HG02981 (cell line): ENCODE results near the gene TMIGD2.
"Not testable (repeated sequence)": the region's sequence is repeated elsewhere in the genome, so short reads cannot be mapped to it uniquely, and the experiment has no call there.

ENCODE experiments used
- ATAC-seq: cut with Tn5 transposase; IDR thresholded peaks from one replicate; pipeline ENCODE4 v1.9.1; 2021; ENCODE audit warnings: mild to moderate bottlenecking, moderate library complexity; ENCODE audit not compliant: unreplicated experiment

TMIGD2 gene

DNA sequence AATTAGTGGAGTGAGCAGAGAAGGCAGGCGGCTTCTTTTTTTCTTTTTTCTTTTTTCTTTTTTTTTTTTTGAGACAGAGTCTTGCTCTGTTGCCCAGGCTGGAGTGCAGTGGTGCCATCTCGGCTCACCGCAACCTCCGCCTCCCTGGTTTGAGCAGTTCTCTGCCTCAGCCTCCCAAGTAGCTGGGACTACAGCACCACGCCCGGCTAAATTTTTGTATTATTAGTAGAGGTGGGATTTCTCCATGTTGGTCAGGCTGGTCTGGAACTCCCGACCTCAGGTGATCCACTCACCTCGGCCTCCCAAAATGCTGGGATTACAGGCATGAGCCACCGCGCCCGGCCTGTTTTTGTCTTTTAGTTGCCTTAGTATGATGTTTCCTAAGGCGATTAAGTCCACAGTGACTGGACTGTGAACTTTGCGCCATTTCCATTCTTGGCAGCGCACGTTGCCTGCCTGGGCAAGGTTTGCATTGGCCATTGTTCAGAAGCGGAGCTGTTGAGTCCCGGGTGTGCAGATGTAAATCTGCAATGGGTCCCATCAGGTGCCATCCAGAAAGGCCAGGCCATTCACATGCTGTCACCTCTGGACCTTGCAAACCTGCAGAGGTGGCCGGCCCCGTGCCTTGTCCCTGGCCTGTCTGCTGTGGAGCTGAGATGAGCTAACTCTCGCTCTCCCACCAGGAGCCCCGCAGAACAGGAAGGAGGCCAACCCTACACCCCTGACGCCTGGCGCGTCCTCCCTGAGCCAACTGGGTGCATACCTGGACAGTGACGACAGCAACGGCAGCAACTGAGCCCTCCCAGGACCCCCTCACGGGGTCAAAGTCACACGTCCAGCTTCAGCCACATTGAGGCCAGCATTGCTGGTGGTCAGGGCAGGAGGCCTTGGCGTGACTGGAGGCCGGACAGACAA is 34.0 kb downstream of the TMIGD2 start:
- ATAC-seq = no peak

GRCh38 chr19:4267101-4267900 is 34.9 kb downstream of the TMIGD2 start:
- no peak for ATAC-seq

- no peak for ATAC-seq
Observed at GRCh38 chr19:4266253-4267000, 35.8 kb downstream of the TMIGD2 start.

- no peak for ATAC-seq
Observed at GRCh38 chr19:4264812-4265211, 37.4 kb downstream of the TMIGD2 start.

- ATAC-seq = no peak
Observed at GRCh38 chr19:4260613-4261191, 41.5 kb downstream of the TMIGD2 start.

DNA sequence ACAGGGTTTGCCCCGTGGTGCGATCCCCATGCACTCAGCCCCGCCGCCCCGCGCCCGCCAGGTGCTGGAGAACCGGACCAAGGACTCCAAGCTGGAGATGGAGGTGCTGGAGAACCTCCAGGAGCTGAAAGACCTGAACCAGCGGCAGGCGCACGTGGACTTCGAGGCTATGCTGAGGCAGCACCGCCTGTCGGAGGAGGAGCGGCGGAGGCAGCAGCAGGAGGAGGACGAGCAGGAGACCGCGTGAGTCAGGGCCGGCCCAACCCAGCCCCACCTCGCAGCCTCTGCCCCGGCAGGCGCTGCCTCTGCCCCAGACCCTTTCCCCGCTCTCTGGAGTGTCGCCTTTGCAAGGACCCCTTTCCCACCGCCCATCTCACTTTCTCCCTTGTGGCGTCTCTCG is 44.0 kb downstream of the TMIGD2 start:
- no peak for ATAC-seq

DNA sequence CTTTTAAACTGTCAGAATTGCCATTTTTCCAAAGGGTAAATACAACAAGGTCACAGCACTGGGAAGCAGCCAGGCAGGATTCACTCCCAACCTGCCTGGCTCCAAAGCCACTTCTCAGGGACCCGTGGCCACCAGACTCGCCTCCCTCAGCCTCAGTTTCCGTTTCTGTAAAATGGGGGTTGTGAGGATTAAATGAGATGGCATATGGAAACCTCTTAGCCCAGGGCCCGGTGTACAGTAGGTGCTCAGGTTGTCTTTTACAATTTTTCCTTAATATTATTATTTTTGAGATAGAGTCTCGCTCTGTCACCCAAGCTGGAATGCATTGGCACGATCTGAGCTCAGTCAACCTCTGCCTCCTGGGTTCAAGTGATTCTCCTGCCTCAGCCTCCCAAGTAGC is 45.2 kb downstream of the TMIGD2 start:
- ATAC-seq = no peak

GRCh38 chr19:4256563-4256962 is 45.6 kb downstream of the TMIGD2 start:
- ATAC-seq = no peak

GRCh38 chr19:4246767-4247593 is 55.2 kb downstream of the TMIGD2 start, which contains the start of gene YJU2:
Gene YJU2, plus strand, starts transcription at chr19:4247080. Its CDS starts 67 bp downstream, at chr19:4247147.
- ATAC-seq = peak; percentile 81

DNA sequence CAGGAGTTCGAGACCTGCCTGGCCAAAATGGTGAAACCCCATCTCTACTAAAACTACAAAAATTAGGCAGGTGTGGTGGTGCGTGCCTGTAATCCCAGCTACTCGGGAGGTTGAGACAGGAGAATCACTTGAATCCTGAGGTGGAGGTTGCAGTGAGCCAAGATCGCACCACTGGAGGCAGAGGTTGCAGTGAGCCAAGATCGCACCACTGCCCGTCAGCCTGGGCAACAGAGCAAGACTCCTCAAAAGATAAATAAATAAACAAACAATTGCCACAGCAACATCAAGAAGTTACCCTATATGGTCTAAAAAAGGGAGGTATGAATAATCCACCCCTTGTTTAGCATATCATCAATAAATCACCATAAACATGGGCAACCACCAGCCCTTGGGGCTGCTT is 56.3 kb downstream of the TMIGD2 start:
- ATAC-seq = not testable (repeated sequence)
